Neural progenitor cell (in vitro differentiated cells): ENCODE results near the gene MFRP. TPM values are rescaled to one million over a fixed set of nuclear protein-coding genes. Genes with fewer than 3 reads are reported as not detected.
A peak's percentile ranks its signal among the peaks of the same experiment; 100 is the strongest.

Source experiments
- DNase-seq: peaks from one replicate; pipeline ENCODE4 v3.0.0-alpha.2; 2016; ENCODE audit warnings: low spot score
- H2AFZ ChIP-seq: fragments of 200-600 bp; sonication (generic); replicated peaks from 2 replicates; pipeline ENCODE4 v1.6.1; 2016; ENCODE audit warnings: antibody characterized with exemption
- H3F3A ChIP-seq: fragments of 200-600 bp; sonication (generic); 2 replicates; pipeline ENCODE4 v1.6.1; 2016; ENCODE audit warnings: antibody characterized with exemption, low read depth
- H3K27ac ChIP-seq: fragments of 200-600 bp; sonication (generic); 2 replicates; pipeline ENCODE4 v1.5.1; 2016; ENCODE audit warnings: mild to moderate bottlenecking
- H3K27me3 ChIP-seq: fragments of 200-600 bp; sonication (generic); 2 replicates; pipeline ENCODE4 v1.6.1; 2016; ENCODE audit warnings: mild to moderate bottlenecking, moderate library complexity
- H3K36me3 ChIP-seq: fragments of 200-600 bp; sonication (generic); 2 replicates; pipeline ENCODE4 v1.5.1; 2016
- H3K4me1 ChIP-seq: fragments of 200-600 bp; sonication (generic); 2 replicates; pipeline ENCODE4 v1.6.1; 2016; ENCODE audit warnings: mixed run types
- H3K4me2 ChIP-seq: fragments of 200-600 bp; sonication (generic); 2 replicates; pipeline ENCODE4 v1.6.1; 2016
- H3K4me3 ChIP-seq: fragments of 200-600 bp; sonication (generic); 2 replicates; pipeline ENCODE4 v1.5.1; 2016
- H3K79me2 ChIP-seq: fragments of 200-600 bp; sonication (generic); 2 replicates; pipeline ENCODE4 v1.6.1; 2016; ENCODE audit warnings: low read depth
- H3K9ac ChIP-seq: fragments of 200-600 bp; sonication (generic); 2 replicates; pipeline ENCODE4 v1.6.1; 2016
- H3K9me3 ChIP-seq: fragments of 200-600 bp; sonication (generic); 2 replicates; pipeline ENCODE4 v1.5.1; 2016; ENCODE audit warnings: low read depth
- H4K20me1 ChIP-seq: fragments of 200-600 bp; sonication (generic); 2 replicates; pipeline ENCODE4 v1.6.1; 2016; ENCODE audit warnings: low read depth
- H3K27ac Mint-ChIP-seq: 3 replicates; pipeline ENCODE4 v1.8.0; 2021; ENCODE audit warnings: mixed read lengths
- H3K27me3 Mint-ChIP-seq: 2 replicates; pipeline ENCODE4 v1.8.0; 2022; ENCODE audit warnings: low read depth, mild to moderate bottlenecking, inconsistent platforms, moderate library complexity, mixed read lengths; ENCODE audit not compliant: insufficient read depth
- H3K36me3 Mint-ChIP-seq: 3 replicates; pipeline ENCODE4 v1.8.0; 2021; ENCODE audit warnings: mixed read lengths
- H3K4me1 Mint-ChIP-seq: 3 replicates; pipeline ENCODE4 v1.8.0; 2021; ENCODE audit warnings: mixed read lengths
- H3K4me3 Mint-ChIP-seq: 3 replicates; pipeline ENCODE4 v1.8.0; 2021; ENCODE audit warnings: mild to moderate bottlenecking, moderate library complexity, mixed read lengths
- H3K9me3 Mint-ChIP-seq: 3 replicates; pipeline ENCODE4 v1.8.0; 2020; ENCODE audit warnings: mixed read lengths
- CTCF ChIP-seq: fragments of 200-600 bp; sonication (generic); IDR thresholded peaks from 2 replicates; pipeline ENCODE4 v1.5.1; 2017; ENCODE audit warnings: antibody characterized with exemption, mild to moderate bottlenecking
- EZH2 ChIP-seq: fragments of 200-600 bp; sonication (generic); IDR thresholded peaks from 2 replicates; pipeline ENCODE4 v1.6.1; 2017; ENCODE audit warnings: antibody characterized with exemption, mild to moderate bottlenecking, moderate library complexity
- EZH2phosphoT487 ChIP-seq: fragments of 200-600 bp; sonication (generic); IDR thresholded peaks from 2 replicates; pipeline ENCODE4 v1.6.1; 2017; ENCODE audit warnings: antibody characterized with exemption
- total RNA-seq: library from RNA; depleted of rRNA; stranded (reverse); fragments of >200 nt; gene quantifications from 2 replicates; pipeline ENCODE4 v1.2.3, GENCODE V29; 2015; ENCODE audit warnings: low replicate concordance

MFRP gene
- total RNA-seq, 1 donor from 2014 or later: not detected

DNA sequence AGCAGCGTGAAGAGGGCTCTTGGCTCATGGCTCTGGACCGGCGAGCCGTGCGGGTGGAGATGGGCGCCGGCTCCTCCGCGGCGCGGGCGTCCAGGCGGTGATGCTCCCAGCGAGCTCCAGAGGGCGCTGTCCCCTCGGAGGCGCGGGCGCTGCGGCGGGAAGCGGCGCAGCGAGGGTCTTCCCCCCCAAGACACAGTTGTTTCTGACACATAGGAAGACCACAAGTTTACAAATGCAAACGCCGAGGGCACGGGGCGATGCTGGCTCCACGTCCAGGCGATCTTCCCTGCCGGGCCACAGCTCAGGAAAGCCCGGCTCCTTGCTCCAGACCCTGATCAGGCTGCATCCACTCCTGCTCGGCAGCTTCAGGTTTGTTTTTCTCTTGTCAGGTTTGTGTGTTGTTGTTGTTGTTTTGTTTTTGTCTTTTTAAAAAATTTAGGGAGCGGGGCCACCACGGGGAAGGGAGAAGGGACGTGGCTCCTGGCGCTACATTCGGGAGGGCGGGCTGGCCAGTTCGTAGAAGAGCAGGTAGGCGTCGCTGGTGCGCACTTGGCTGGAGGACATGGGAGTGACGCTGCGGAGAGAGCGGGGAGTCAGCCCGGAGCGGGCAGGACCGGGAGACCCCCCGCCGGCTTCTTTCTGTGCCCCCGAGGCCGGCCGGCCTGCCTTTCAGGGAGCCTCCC lies 10.0 kb upstream of the MFRP start:
- H3K4me3 Mint-ChIP-seq: peak overlapping the region; percentile 83
- Histone ChIP-seq H3K9me3 (no peaks in the 10 kb centered on the region), H3K79me2 (no peaks in the 10 kb centered on the region), H3K4me1 (peaks cover 20% of the 10 kb centered on the region), H3K36me3 (no peaks in the 10 kb centered on the region), H3K4me2 (peak overlapping the region; percentile 86), H4K20me1 (peaks cover 8% of the 10 kb centered on the region), H3K27ac (no peak overlapping the region), H3K27me3 (peaks cover 13% of the 10 kb centered on the region), H3K4me3 (peak overlapping the region; percentile 51), H3K9ac (no peak overlapping the region), H2AFZ (peak overlapping the region; percentile 85), H3F3A (peaks cover 10% of the 10 kb centered on the region)
- H3K27me3 Mint-ChIP-seq: peaks cover 13% of the 10 kb centered on the region
- DNase-seq: peak; percentile 94
- peaks cover 57% of the 10 kb centered on the region for H3K4me1 Mint-ChIP-seq
- peaks cover 13% of the 10 kb centered on the region for H3K36me3 Mint-ChIP-seq
- TF ChIP-seq CTCF (peak; percentile 76), EZH2phosphoT487 (no peak), EZH2 (peak; percentile 47)
- no peak overlapping the region for H3K27ac Mint-ChIP-seq
- no peaks in the 10 kb centered on the region for H3K9me3 Mint-ChIP-seq

- H3K4me1 ChIP-seq: peaks cover 10% of the 10 kb centered on the region
- no peak overlapping the region for H3K9ac ChIP-seq
- no peak overlapping the region for H3K27ac ChIP-seq
- no peak overlapping the region for H2AFZ ChIP-seq
- H3F3A ChIP-seq: peaks cover 9% of the 10 kb centered on the region
- no peaks in the 10 kb centered on the region for H4K20me1 ChIP-seq
- H3K36me3 ChIP-seq: no peaks in the 10 kb centered on the region
- Mint-ChIP-seq H3K27me3 (peaks cover 18% of the 10 kb centered on the region), H3K36me3 (peaks cover 13% of the 10 kb centered on the region), H3K4me1 (peaks cover 57% of the 10 kb centered on the region), H3K9me3 (no peaks in the 10 kb centered on the region), H3K27ac (no peak overlapping the region), H3K4me3 (peak overlapping the region; percentile 66)
- no peak overlapping the region for H3K4me3 ChIP-seq
- no peaks in the 10 kb centered on the region for H3K9me3 ChIP-seq
- no peak for DNase-seq
- peaks cover 13% of the 10 kb centered on the region for H3K27me3 ChIP-seq
- peak overlapping the region; percentile 86 for H3K4me2 ChIP-seq
- TF ChIP-seq EZH2phosphoT487: no peak
- TF ChIP-seq CTCF: no peak
- TF ChIP-seq EZH2: no peak
- no peaks in the 10 kb centered on the region for H3K79me2 ChIP-seq
Observed at GRCh38 chr11:119355091-119355843, 8.8 kb upstream of the MFRP start.

DNA sequence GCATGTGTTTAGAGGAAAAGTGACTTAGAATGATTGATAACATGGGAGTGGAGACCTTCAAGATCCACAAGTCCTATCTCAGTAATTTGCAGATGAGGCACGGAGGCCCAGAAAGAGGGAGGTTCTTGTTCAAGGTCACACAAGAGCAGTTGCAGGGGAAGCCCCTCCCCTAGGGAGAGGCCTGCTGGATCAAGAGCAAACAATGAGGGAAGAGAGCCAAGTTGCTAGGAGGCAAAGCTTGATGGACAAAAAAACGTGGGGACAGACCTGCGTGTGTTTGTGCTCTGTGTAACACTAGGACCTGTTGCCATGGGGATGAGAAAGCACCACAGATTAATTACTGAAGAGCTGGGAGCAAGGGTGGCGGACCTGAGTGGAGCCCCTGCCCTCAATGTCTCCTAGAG lies 6.4 kb upstream of the MFRP start:
- peaks cover 4% of the 10 kb centered on the region for H3K36me3 Mint-ChIP-seq
- H3F3A ChIP-seq: peaks cover 12% of the 10 kb centered on the region
- H3K4me1 Mint-ChIP-seq: peaks cover 62% of the 10 kb centered on the region
- no peak overlapping the region for H2AFZ ChIP-seq
- DNase-seq: no peak
- no peaks in the 10 kb centered on the region for H3K79me2 ChIP-seq
- peaks cover 10% of the 10 kb centered on the region for H3K4me1 ChIP-seq
- H3K4me3 ChIP-seq: no peak overlapping the region
- peak overlapping the region; percentile 75 for H3K27ac Mint-ChIP-seq
- no peak overlapping the region for H3K4me2 ChIP-seq
- TF ChIP-seq CTCF: no peak
- H3K27ac ChIP-seq: no peak overlapping the region
- peaks cover 13% of the 10 kb centered on the region for H3K27me3 ChIP-seq
- peaks cover 3% of the 10 kb centered on the region for H3K9me3 Mint-ChIP-seq
- no peak overlapping the region for H3K9ac ChIP-seq
- H3K27me3 Mint-ChIP-seq: peaks cover 11% of the 10 kb centered on the region
- H3K36me3 ChIP-seq: no peaks in the 10 kb centered on the region
- H4K20me1 ChIP-seq: no peaks in the 10 kb centered on the region
- H3K9me3 ChIP-seq: no peaks in the 10 kb centered on the region
- H3K4me3 Mint-ChIP-seq: peak overlapping the region; percentile 24
